HepG2 (cell line): ENCODE data around the gene TRIP6. TPM values are rescaled to one million over a fixed set of nuclear protein-coding genes. Genes with fewer than 3 reads are reported as not detected.

Source experiments
- ARID5B ChIP-seq: IDR thresholded peaks from 2 replicates; pipeline ENCODE4 v1.4.0; 2020; ENCODE audit warnings: mild to moderate bottlenecking, missing genetic modification reagents
- CSRNP1 ChIP-seq: sonication (generic); formaldehyde crosslinking; IDR thresholded peaks from 2 replicates; pipeline ENCODE4 v1.8.1; 2023; ENCODE audit warnings: mild to moderate bottlenecking, missing genetic modification reagents
- GATA4 ChIP-seq: sonication (generic); IDR thresholded peaks from 2 replicates; pipeline ENCODE4 v1.6.1; 2016; ENCODE audit warnings: antibody characterized with exemption, low read depth, borderline replicate concordance
- GZF1 ChIP-seq: sonication (generic); formaldehyde crosslinking; IDR thresholded peaks from 2 replicates; pipeline ENCODE4 v1.5.1; 2020; ENCODE audit warnings: mild to moderate bottlenecking, missing genetic modification reagents
- KAT8 ChIP-seq: IDR thresholded peaks from 2 replicates; pipeline ENCODE4 v1.6.1; 2016; ENCODE audit warnings: missing genetic modification reagents, missing compliant biosample characterization
- MNT ChIP-seq: fragments of 450-650 bp; IDR thresholded peaks from 2 replicates; pipeline ENCODE4 v1.6.1; 2016
- MXD1 ChIP-seq: sonication (generic); formaldehyde crosslinking; IDR thresholded peaks from 2 replicates; pipeline ENCODE4 v1.4.0; 2020; ENCODE audit warnings: mild to moderate bottlenecking, missing genetic modification reagents
- NFE2 ChIP-seq: sonication (generic); formaldehyde crosslinking; IDR thresholded peaks from 2 replicates; pipeline ENCODE4 v1.4.0; 2020; ENCODE audit warnings: missing genetic modification reagents
- NONO ChIP-seq, 2 experiments: fragments of 450-650 bp in 1 of 2; sonication (generic) in 1 of 2; formaldehyde crosslinking in 1 of 2; IDR thresholded peaks in 1 of 2; conservative IDR thresholded peaks in 1 of 2; 2 replicates each; pipeline versions ENCODE4 v1.6.1 to v1.8.0; 2017 to 2022; ENCODE audit warnings: mild to moderate bottlenecking in 1 of 2, missing genetic modification reagents in 1 of 2, moderate library complexity in 1 of 2
- PAX8 ChIP-seq: sonication (generic); formaldehyde crosslinking; IDR thresholded peaks from 2 replicates; pipeline ENCODE4 v1.8.0; 2022; ENCODE audit warnings: mild to moderate bottlenecking, missing genetic modification reagents, borderline replicate concordance
- ZFP90 ChIP-seq: sonication (generic); formaldehyde crosslinking; IDR thresholded peaks from 2 replicates; pipeline ENCODE4 v1.8.0; 2022; ENCODE audit warnings: missing genetic modification reagents, mild to moderate bottlenecking, inconsistent platforms, borderline replicate concordance
- ZNF260 ChIP-seq: sonication (generic); formaldehyde crosslinking; IDR thresholded peaks from 2 replicates; pipeline ENCODE4 v1.4.0; 2020; ENCODE audit warnings: missing genetic modification reagents, low read depth, mild to moderate bottlenecking, borderline replicate concordance
- ZNF30 ChIP-seq: sonication (generic); formaldehyde crosslinking; IDR thresholded peaks from 2 replicates; pipeline ENCODE4 v1.5.0; 2020; ENCODE audit warnings: mild to moderate bottlenecking, missing genetic modification reagents
- ZNF564 ChIP-seq: sonication (generic); formaldehyde crosslinking; IDR thresholded peaks from 2 replicates; pipeline ENCODE4 v1.8.1; 2023; ENCODE audit warnings: mild to moderate bottlenecking, missing genetic modification reagents
- ZNF569 ChIP-seq: sonication (generic); formaldehyde crosslinking; IDR thresholded peaks from 2 replicates; pipeline ENCODE4 v1.5.0; 2020; ENCODE audit warnings: mild to moderate bottlenecking, missing genetic modification reagents, moderate library complexity, borderline replicate concordance
- ZNF576 ChIP-seq: sonication (generic); formaldehyde crosslinking; IDR thresholded peaks from 2 replicates; pipeline ENCODE4 v1.4.0; 2020; ENCODE audit warnings: mild to moderate bottlenecking, missing genetic modification reagents
- ZNF670 ChIP-seq: sonication (generic); formaldehyde crosslinking; IDR thresholded peaks from 2 replicates; pipeline ENCODE4 v1.8.0; 2022; ENCODE audit warnings: mild to moderate bottlenecking, missing genetic modification reagents, borderline replicate concordance
- ZNF790 ChIP-seq: sonication (generic); formaldehyde crosslinking; IDR thresholded peaks from 2 replicates; pipeline ENCODE4 v1.8.0; 2022; ENCODE audit warnings: missing genetic modification reagents, mild to moderate bottlenecking, borderline replicate concordance
- ZNF816 ChIP-seq: sonication (generic); formaldehyde crosslinking; IDR thresholded peaks from 2 replicates; pipeline ENCODE4 v1.8.0; 2022; ENCODE audit warnings: missing genetic modification reagents, mild to moderate bottlenecking, borderline replicate concordance
- polyA plus RNA-seq, 8 experiments: library from polyadenylated mRNA; depleted of rRNA in 3 of 8; stranded (reverse) in 7 of 8; unstranded in 1 of 8; fragments of >200 nt; fragmentation: Illumina TruSeq in 4 of 8; extraction: Trizol in 4 of 8; gene quantifications; 2 replicates each; pipeline versions ENCODE4 v1.2.1 to v1.2.3, GENCODE V29; 2011 to 2016; ENCODE audit warnings: low read depth in 4 of 8, missing spikeins in 1 of 8, mixed read lengths in 1 of 8; ENCODE audit not compliant: insufficient read depth in 1 of 8
- total RNA-seq, 5 experiments: library from RNA; depleted of rRNA; stranded (reverse); fragments of >200 nt; fragmentation: Illumina TruSeq; extraction: Trizol; gene quantifications; 2 replicates each; pipeline ENCODE4 v1.2.3, GENCODE V29; 2016; ENCODE audit warnings: low read depth in 1 of 5

The TRIP6 gene
- total and polyA plus RNA-seq, 2 of the 13 experiments (the other 11 are each of a cell fraction or from before 2014, with no cell fraction given) = 0.34 to 0.38 TPM

- TF ChIP-seq CSRNP1 (CRISPR knock-in tag) (no peak), ZFP90 (CRISPR knock-in tag) (peak; percentile 82; the same call in 1 of the 2 replicates), ZNF816 (CRISPR knock-in tag) (no peak), NFE2 (CRISPR knock-in tag) (no peak), ZNF790 (CRISPR knock-in tag) (no peak), ZNF576 (CRISPR knock-in tag) (no peak), GATA4 (no peak), ZNF569 (CRISPR knock-in tag) (0 out of 2 replicates have a peak, but pooled peaks have one; percentile 60), KAT8 (CRISPR knock-in tag) (peak; percentile 37; the same call in 1 of the 2 replicates), ZNF564 (CRISPR knock-in tag) (no peak), ZNF260 (CRISPR knock-in tag) (no peak), GZF1 (CRISPR knock-in tag) (no peak; the same call in 1 of the 2 replicates), MNT (peak; percentile 89), ZNF670 (CRISPR knock-in tag) (no peak), PAX8 (CRISPR knock-in tag) (no peak), ZNF30 (no peak), MXD1 (CRISPR knock-in tag) (peak; percentile 99; the same call in 1 of the 2 replicates), NONO (IDR thresholded peaks at IDR 0.05) (no peak), NONO (CRISPR knock-in tag; conservative IDR thresholded peaks at IDR 0.05) (peak; percentile 68), ARID5B (CRISPR knock-in tag) (peak; percentile 29; the same call in 1 of the 2 replicates)
Measured at GRCh38 chr7:100852048-100852872, 14.9 kb upstream of the TRIP6 start, which contains the start of gene SLC12A9 (continued).
